OCI-LY7 (cell line): ENCODE data around the gene OSBPL3. TPM values are rescaled to one million over a fixed set of nuclear protein-coding genes. Genes with fewer than 3 reads are reported as not detected.

ENCODE experiments used
- BruUV-seq: library from RNA; stranded (reverse); fragments of 400-500 nt; replicated peaks from 2 replicates; lab custom pipeline; 2021; lab: Mats Ljungman, UMichigan
- CTCF ChIA-PET: fragments of 300-600 bp; sonication (Branson Sonifier 250); formaldehyde crosslinking; loops from one replicate; lab custom pipeline; 2022; ENCODE audit warnings: antibody characterized with exemption; ENCODE audit not compliant: unreplicated experiment; lab: Charles Lee
- POLR2A ChIA-PET: fragments of 300-600 bp; sonication (Branson Sonifier 250); formaldehyde crosslinking; loops from one replicate; lab custom pipeline; 2022; ENCODE audit warnings: antibody characterized with exemption; lab: Charles Lee
- DNase-seq: peaks from one replicate; pipeline ENCODE4 v3.0.0-alpha.2; 2015; ENCODE audit warnings: low spot score
- H2AFZ ChIP-seq: fragments of 200-600 bp; sonication (generic), shearing (Covaris generic); 2 replicates; pipeline ENCODE4 v1.6.1; 2014; ENCODE audit warnings: mild to moderate bottlenecking, antibody characterized with exemption, low read length, moderate library complexity
- H3K27ac ChIP-seq: fragments of 200-600 bp; sonication (generic); 2 replicates; pipeline ENCODE4 v1.5.1; 2014; ENCODE audit warnings: mixed run types, low read depth, mild to moderate bottlenecking, moderate library complexity, low read length, inconsistent platforms; ENCODE audit not compliant: poor library complexity, severe bottlenecking
- H3K36me3 ChIP-seq: fragments of 200-600 bp; sonication (generic); 2 replicates; pipeline ENCODE4 v1.6.1; 2014; ENCODE audit warnings: mild to moderate bottlenecking, antibody characterized with exemption, low read length, moderate library complexity, mixed read lengths; ENCODE audit not compliant: insufficient read depth
- H3K4me1 ChIP-seq: fragments of 200-600 bp; sonication (generic); 2 replicates; pipeline ENCODE4 v1.5.1; 2014; ENCODE audit warnings: mild to moderate bottlenecking, low read length; ENCODE audit not compliant: insufficient read depth, poor library complexity, severe bottlenecking
- H3K4me2 ChIP-seq: fragments of 200-600 bp; sonication (generic); 2 replicates; pipeline ENCODE4 v1.6.1; 2014; ENCODE audit warnings: mild to moderate bottlenecking, low read length
- H3K4me3 ChIP-seq: fragments of 200-600 bp; sonication (generic); 2 replicates; pipeline ENCODE4 v1.5.1; 2014; ENCODE audit warnings: mild to moderate bottlenecking, low read depth, low read length; ENCODE audit not compliant: poor library complexity, severe bottlenecking
- H3K79me2 ChIP-seq: fragments of 200-600 bp; sonication (generic); 2 replicates; pipeline ENCODE4 v1.6.1; 2016; ENCODE audit warnings: low read depth, mild to moderate bottlenecking, low read length, moderate library complexity, mixed read lengths; ENCODE audit not compliant: insufficient read depth
- H3K9me2 ChIP-seq: fragments of 200-600 bp; sonication (generic); 2 replicates; pipeline ENCODE4 v1.6.1; 2016; ENCODE audit warnings: mild to moderate bottlenecking, low read length, mixed read lengths; ENCODE audit not compliant: insufficient read depth
- H3K9me3 ChIP-seq: fragments of 200-600 bp; sonication (generic); 2 replicates; pipeline ENCODE4 v1.6.1; 2014; ENCODE audit warnings: mild to moderate bottlenecking, mixed run types, low read length, mixed read lengths
- H4K20me1 ChIP-seq: fragments of 200-600 bp; sonication (generic); 2 replicates; pipeline ENCODE4 v1.6.1; 2014; ENCODE audit warnings: mild to moderate bottlenecking, antibody characterized with exemption, low read length, moderate library complexity, mixed read lengths; ENCODE audit not compliant: insufficient read depth
- EZH2phosphoT487 ChIP-seq: fragments of 200-600 bp; sonication (generic); IDR thresholded peaks from 2 replicates; pipeline ENCODE4 v1.6.1; 2018; ENCODE audit warnings: low read depth, borderline replicate concordance, mild to moderate bottlenecking, mixed run types, antibody characterized with exemption, low read length, moderate library complexity, mixed read lengths
- intact Hi-C: fragments of 100-400 bp; cut with micrococcal nuclease; formaldehyde crosslinking; loops from one replicate; pipeline ENCODE4 v1.10.0; 2022; ENCODE audit not compliant: unreplicated experiment
- total RNA-seq, 2 experiments: library from RNA; depleted of rRNA in 1 of 2; stranded (reverse); fragments of >200 nt in 1 of 2; shearing (Covaris generic) in 1 of 2; gene quantifications; 2 replicates each; pipeline ENCODE4 v1.2.3, GENCODE V29; 2014 to 2022
- TF ChIP-seq, protein P1 (sequence below): fragments of 200-600 bp; sonication (generic); conservative IDR thresholded peaks from 2 replicates; pipeline ENCODE4 v1.5.1; 2014; ENCODE audit warnings: mild to moderate bottlenecking, antibody characterized with exemption, low read length, moderate library complexity, mixed read lengths

Gene OSBPL3
- total RNA-seq, 2 experiments from 2014 or later = 28.7 to 79.9 TPM

DNA sequence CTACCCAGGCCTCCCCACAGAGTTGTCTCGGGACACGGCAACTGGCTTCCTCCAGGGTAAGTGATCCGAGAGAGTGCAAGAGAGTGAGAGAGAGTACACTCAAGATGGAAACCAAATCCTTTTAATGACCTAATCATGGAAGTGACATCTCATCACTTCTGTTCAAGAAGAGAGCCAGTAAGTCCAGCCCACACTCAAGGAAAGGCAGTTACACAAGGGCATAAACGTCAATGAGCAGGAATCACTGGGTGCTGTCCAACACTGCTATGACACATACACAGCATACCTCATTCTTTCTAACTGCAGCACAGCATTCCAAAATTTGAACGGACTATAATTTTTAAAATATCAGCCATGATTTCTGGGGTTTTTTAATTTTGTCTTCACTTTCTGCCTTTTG, 29.3 kb upstream of the OSBPL3 start:
- POLR2A ChIA-PET = interaction anchor here (0.6 to 1.2 kb wide), 2 partner anchors 8 to 140 kb away, joined by 3 to 5 read pairs; no protein-coding TSS in a partner anchor
- H3K4me2 ChIP-seq = no peak overlapping the region

DNA sequence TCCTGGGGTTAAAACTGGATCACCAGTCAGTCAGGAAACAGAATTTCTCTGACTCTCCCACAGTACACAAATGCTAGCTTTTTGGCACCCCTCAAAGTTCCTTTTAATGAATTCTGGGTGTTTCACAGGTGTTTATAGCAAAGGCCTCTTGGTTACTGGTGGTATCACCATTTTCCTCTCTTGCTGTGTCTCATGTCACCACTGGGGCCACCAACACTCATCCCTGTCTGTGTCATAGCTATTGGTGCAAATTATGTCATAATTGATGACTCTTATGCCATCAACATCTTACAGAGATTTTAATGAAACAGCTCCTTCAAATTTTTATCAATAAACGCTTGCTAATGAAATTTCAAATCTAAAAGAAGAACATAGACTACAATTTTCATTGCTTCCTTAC, 27.7 kb upstream of the OSBPL3 start:
- H4K20me1 ChIP-seq = no peaks in the 10 kb centered on the region
- no peak overlapping the region for H3K4me3 ChIP-seq
- intact Hi-C loops = no loop called here
- H3K4me2 ChIP-seq = no peak overlapping the region
- no peak overlapping the region for H2AFZ ChIP-seq
- ChIA-PET CTCF (interaction anchor here (0.6 kb wide), 1 partner anchor 16 kb away, joined by 3 read pairs; no protein-coding TSS in a partner anchor), POLR2A (interaction anchor here (0.6 to 0.7 kb wide), 2 partner anchors 10 to 196 kb away, joined by 3 read pairs; no protein-coding TSS in a partner anchor)
- 0 out of 2 replicates have a peak, but pooled peaks cover 3% of the 10 kb centered on the region for H3K9me3 ChIP-seq
- no peak overlapping the region for H3K27ac ChIP-seq
- H3K4me1 ChIP-seq = no peaks in the 10 kb centered on the region
- H3K36me3 ChIP-seq = no peaks in the 10 kb centered on the region
- no TSS peak for BruUV-seq
- H3K79me2 ChIP-seq = no peaks in the 10 kb centered on the region
- no peak for DNase-seq
- H3K9me2 ChIP-seq = no peaks in the 10 kb centered on the region
- TF ChIP-seq, protein P1, sequence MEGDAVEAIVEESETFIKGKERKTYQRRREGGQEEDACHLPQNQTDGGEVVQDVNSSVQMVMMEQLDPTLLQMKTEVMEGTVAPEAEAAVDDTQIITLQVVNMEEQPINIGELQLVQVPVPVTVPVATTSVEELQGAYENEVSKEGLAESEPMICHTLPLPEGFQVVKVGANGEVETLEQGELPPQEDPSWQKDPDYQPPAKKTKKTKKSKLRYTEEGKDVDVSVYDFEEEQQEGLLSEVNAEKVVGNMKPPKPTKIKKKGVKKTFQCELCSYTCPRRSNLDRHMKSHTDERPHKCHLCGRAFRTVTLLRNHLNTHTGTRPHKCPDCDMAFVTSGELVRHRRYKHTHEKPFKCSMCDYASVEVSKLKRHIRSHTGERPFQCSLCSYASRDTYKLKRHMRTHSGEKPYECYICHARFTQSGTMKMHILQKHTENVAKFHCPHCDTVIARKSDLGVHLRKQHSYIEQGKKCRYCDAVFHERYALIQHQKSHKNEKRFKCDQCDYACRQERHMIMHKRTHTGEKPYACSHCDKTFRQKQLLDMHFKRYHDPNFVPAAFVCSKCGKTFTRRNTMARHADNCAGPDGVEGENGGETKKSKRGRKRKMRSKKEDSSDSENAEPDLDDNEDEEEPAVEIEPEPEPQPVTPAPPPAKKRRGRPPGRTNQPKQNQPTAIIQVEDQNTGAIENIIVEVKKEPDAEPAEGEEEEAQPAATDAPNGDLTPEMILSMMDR = 0 out of 2 replicates have a peak, but pooled peaks have one; percentile 26
- TF ChIP-seq EZH2phosphoT487 = no peak

More for the DNA sequence above, 29.3 kb upstream of the OSBPL3 start:
- BruUV-seq = no TSS peak
- CTCF ChIA-PET = no interaction called here
- no peak overlapping the region for H2AFZ ChIP-seq
- H3K4me3 ChIP-seq = no peak overlapping the region
- no peaks in the 10 kb centered on the region for H3K36me3 ChIP-seq
- H3K4me1 ChIP-seq = no peaks in the 10 kb centered on the region
- DNase-seq = no peak
- no peak overlapping the region for H3K27ac ChIP-seq
- 0 out of 2 replicates have a peak, but pooled peaks cover 3% of the 10 kb centered on the region for H3K9me3 ChIP-seq
- TF ChIP-seq, protein P1 = no peak
- no peak for TF ChIP-seq EZH2phosphoT487
- no peaks in the 10 kb centered on the region for H3K79me2 ChIP-seq
- intact Hi-C loops = no loop called here
- H4K20me1 ChIP-seq = no peaks in the 10 kb centered on the region
- no peaks in the 10 kb centered on the region for H3K9me2 ChIP-seq

DNA sequence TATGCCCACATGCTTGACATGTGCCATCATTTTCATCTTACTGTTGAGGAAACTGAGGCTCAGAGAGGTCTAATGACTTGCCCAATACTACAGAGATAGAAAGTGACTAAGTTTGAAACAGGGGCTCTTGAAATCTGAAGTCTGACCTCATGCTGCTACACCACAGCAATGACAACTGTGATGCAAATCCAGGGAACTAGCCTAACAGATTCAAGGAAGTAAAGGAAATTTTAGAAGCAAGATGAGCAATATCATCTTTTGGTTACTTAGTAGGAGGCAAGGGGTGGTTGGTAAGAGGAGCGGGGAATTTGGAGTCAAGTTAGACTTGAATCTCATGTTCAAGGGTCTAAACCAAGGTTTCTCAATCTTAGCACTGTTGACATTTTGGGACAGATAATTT, 26.3 kb upstream of the OSBPL3 start:
- DNase-seq = no peak
- no peaks in the 10 kb centered on the region for H4K20me1 ChIP-seq
- H3K79me2 ChIP-seq = no peaks in the 10 kb centered on the region
- no peak overlapping the region for H3K27ac ChIP-seq
- intact Hi-C loops = no loop called here
- H3K4me3 ChIP-seq = no peak overlapping the region
- CTCF ChIA-PET = no interaction called here
- H3K9me3 ChIP-seq = 0 out of 2 replicates have a peak, but pooled peaks cover 3% of the 10 kb centered on the region
- no peaks in the 10 kb centered on the region for H3K36me3 ChIP-seq
- POLR2A ChIA-PET = no interaction called here
- H2AFZ ChIP-seq = no peak overlapping the region
- no peaks in the 10 kb centered on the region for H3K4me1 ChIP-seq
- no peaks in the 10 kb centered on the region for H3K9me2 ChIP-seq
- no peak overlapping the region for H3K4me2 ChIP-seq
- BruUV-seq = no TSS peak
- TF ChIP-seq, protein P1 = no peak
- TF ChIP-seq EZH2phosphoT487 = no peak
